HUES48 (cell line): ENCODE measurements around the gene CDIPT.
"Not testable (repeated sequence)": the region's sequence is repeated elsewhere in the genome, so short reads cannot be mapped to it uniquely, and the experiment has no call there.

Experiments
- H3K27ac ChIP-seq: one replicate; pipeline ENCODE4 v1.7.0; 2013; ENCODE audit warnings: low read depth, low read length, inconsistent platforms
- H3K27me3 ChIP-seq: 2 replicates; pipeline ENCODE4 v1.6.1; 2013; ENCODE audit warnings: mild to moderate bottlenecking, low read length; ENCODE audit not compliant: control insufficient read depth, insufficient read depth
- H3K36me3 ChIP-seq: 2 replicates; pipeline ENCODE4 v1.6.1; 2013; ENCODE audit warnings: low read length; ENCODE audit not compliant: control insufficient read depth, insufficient read depth
- H3K4me1 ChIP-seq: 2 replicates; pipeline ENCODE4 v1.6.1; 2013; ENCODE audit warnings: mild to moderate bottlenecking, low read length; ENCODE audit not compliant: control insufficient read depth, insufficient read depth
- H3K4me3 ChIP-seq: 2 replicates; pipeline ENCODE4 v1.5.1; 2013; ENCODE audit warnings: mild to moderate bottlenecking, low read depth, low read length
- H3K9ac ChIP-seq: 2 replicates; pipeline ENCODE4 v1.6.1; 2013; ENCODE audit warnings: mild to moderate bottlenecking, low read depth, low read length, moderate library complexity
- H3K9me3 ChIP-seq: 2 replicates; pipeline ENCODE4 v1.6.1; 2013; ENCODE audit warnings: low read length; ENCODE audit not compliant: control insufficient read depth, insufficient read depth

The CDIPT gene

GRCh38 chr16:29876217-29876593, 13.2 kb upstream of the CDIPT start:
- Histone ChIP-seq H3K36me3 (peaks cover 17% of the 10 kb centered on the region), H3K27ac (no peak overlapping the region), H3K4me3 (peak overlapping the region; percentile 65), H3K27me3 (no peaks in the 10 kb centered on the region), H3K9me3 (no peaks in the 10 kb centered on the region), H3K4me1 (peaks cover 3% of the 10 kb centered on the region; the same call in 1 of the 2 replicates), H3K9ac (no peak overlapping the region)

GRCh38 chr16:29875206-29875605, 12.2 kb upstream of the CDIPT start:
- Histone ChIP-seq H3K9ac (no peak overlapping the region), H3K4me1 (peaks cover 3% of the 10 kb centered on the region; the same call in 1 of the 2 replicates), H3K27me3 (no peaks in the 10 kb centered on the region), H3K9me3 (no peaks in the 10 kb centered on the region), H3K27ac (no peak overlapping the region), H3K36me3 (peaks cover 22% of the 10 kb centered on the region), H3K4me3 (no peak overlapping the region)

- Histone ChIP-seq H3K27me3 (no peaks in the 10 kb centered on the region), H3K36me3 (peaks cover 15% of the 10 kb centered on the region), H3K27ac (no peak overlapping the region)
Measured at GRCh38 chr16:29873319-29873718, 10.3 kb upstream of the CDIPT start.

GRCh38 chr16:29871822-29872546, 9.0 kb upstream of the CDIPT start:
- Histone ChIP-seq H3K27ac (no peak overlapping the region), H3K4me1 (no peaks in the 10 kb centered on the region), H3K9ac (no peak overlapping the region), H3K4me3 (no peak overlapping the region), H3K27me3 (no peaks in the 10 kb centered on the region), H3K9me3 (no peaks in the 10 kb centered on the region), H3K36me3 (peaks cover 15% of the 10 kb centered on the region)

More at GRCh38 chr16:29873319-29873718, 10.3 kb upstream of the CDIPT start:
- no peaks in the 10 kb centered on the region for H3K9me3 ChIP-seq
- H3K4me1 ChIP-seq, result peaks cover 3% of the 10 kb centered on the region; the same call in 1 of the 2 replicates
- no peak overlapping the region for H3K4me3 ChIP-seq
- no peak overlapping the region for H3K9ac ChIP-seq

- not testable (repeated sequence) for H3K9ac ChIP-seq, H3K27me3 ChIP-seq, H3K27ac ChIP-seq, H3K4me1 ChIP-seq, H3K9me3 ChIP-seq, H3K4me3 ChIP-seq
- peaks cover 15% of the 10 kb centered on the region for H3K36me3 ChIP-seq
Measured at GRCh38 chr16:29869067-29869466, 6.0 kb upstream of the CDIPT start.

GRCh38 chr16:29868396-29869009, 5.5 kb upstream of the CDIPT start:
- Histone ChIP-seq H3K9me3 (no peaks in the 10 kb centered on the region), H3K27ac (no peak overlapping the region), H3K4me1 (peaks cover 4% of the 10 kb centered on the region; the same call in 1 of the 2 replicates), H3K27me3 (no peaks in the 10 kb centered on the region), H3K9ac (no peak overlapping the region), H3K4me3 (no peak overlapping the region), H3K36me3 (peaks cover 15% of the 10 kb centered on the region)

GRCh38 chr16:29864205-29864604, 1.2 kb upstream of the CDIPT start:
- Histone ChIP-seq H3K4me3 (no peak overlapping the region), H3K27me3 (no peaks in the 10 kb centered on the region), H3K9me3 (no peaks in the 10 kb centered on the region)

GRCh38 chr16:29863669-29863984, 601 bp upstream of the CDIPT start:
- Histone ChIP-seq H3K27ac (peak overlapping the region; percentile 99), H3K9me3 (no peaks in the 10 kb centered on the region), H3K36me3 (peaks cover 25% of the 10 kb centered on the region), H3K4me3 (peak overlapping the region; percentile 97; the same call in 1 of the 2 replicates), H3K4me1 (peaks cover 4% of the 10 kb centered on the region; the same call in 1 of the 2 replicates), H3K9ac (no peak overlapping the region; the same call in 1 of the 2 replicates), H3K27me3 (no peaks in the 10 kb centered on the region)

More at GRCh38 chr16:29864205-29864604, 1.2 kb upstream of the CDIPT start:
- peaks cover 4% of the 10 kb centered on the region; the same call in 1 of the 2 replicates for H3K4me1 ChIP-seq
- H3K9ac ChIP-seq, result no peak overlapping the region
- H3K27ac ChIP-seq, result no peak overlapping the region
- peaks cover 19% of the 10 kb centered on the region for H3K36me3 ChIP-seq

- Histone ChIP-seq H3K4me3 (peak overlapping the region; percentile 97), H3K9me3 (no peaks in the 10 kb centered on the region), H3K27me3 (no peaks in the 10 kb centered on the region), H3K27ac (peak overlapping the region; percentile 99), H3K9ac (peak overlapping the region; percentile 99; the same call in 1 of the 2 replicates), H3K36me3 (peaks cover 30% of the 10 kb centered on the region), H3K4me1 (peaks cover 4% of the 10 kb centered on the region; the same call in 1 of the 2 replicates)
Measured at GRCh38 chr16:29862383-29862883, 593 bp downstream of the CDIPT start.

- Histone ChIP-seq H3K9ac (no peak overlapping the region), H3K9me3 (no peaks in the 10 kb centered on the region), H3K27me3 (no peaks in the 10 kb centered on the region), H3K36me3 (peaks cover 30% of the 10 kb centered on the region), H3K4me1 (peaks cover 4% of the 10 kb centered on the region; the same call in 1 of the 2 replicates), H3K4me3 (no peak overlapping the region), H3K27ac (no peak overlapping the region)
Measured at GRCh38 chr16:29860218-29860617, 2.8 kb downstream of the CDIPT start.

GRCh38 chr16:29858974-29859373, 4.1 kb downstream of the CDIPT start:
- H3K9me3 ChIP-seq, result no peaks in the 10 kb centered on the region
- H3K27me3 ChIP-seq, result no peaks in the 10 kb centered on the region
- peaks cover 30% of the 10 kb centered on the region for H3K36me3 ChIP-seq
- H3K4me1 ChIP-seq, result peaks cover 4% of the 10 kb centered on the region; the same call in 1 of the 2 replicates
- no peak overlapping the region for H3K27ac ChIP-seq
- H3K9ac ChIP-seq, result no peak overlapping the region
- H3K4me3 ChIP-seq, result no peak overlapping the region
